H1 (cell line): ENCODE results near the gene SVIL. TPM values are rescaled to one million over a fixed set of nuclear protein-coding genes. Genes with fewer than 3 reads are reported as not detected.

Experiments
- GTF2F1 ChIP-seq: IDR thresholded peaks from 2 replicates; pipeline ENCODE4 v1.6.1; 2012; ENCODE audit warnings: low read depth, low read length, improper control_type of control experiment, borderline replicate concordance
- NANOG ChIP-seq: IDR thresholded peaks from 2 replicates; pipeline ENCODE4 v1.6.1; 2011; ENCODE audit warnings: low read length, low read depth, mild to moderate bottlenecking, inconsistent platforms; ENCODE audit not compliant: insufficient read depth, poor library complexity, severe bottlenecking
- TAF7 ChIP-seq: optimal IDR thresholded peaks from 2 replicates; pipeline ENCODE3; 2011; ENCODE audit warnings: low read depth, mild to moderate bottlenecking, inconsistent platforms, low read length, moderate library complexity, borderline replicate concordance
- polyA plus RNA-seq, 7 experiments: library from polyadenylated mRNA; depleted of rRNA in 3 of 7; stranded (reverse) in 5 of 7; unstranded in 2 of 7; fragments of >200 nt in 5 of 7; fragments of 200-250 nt in 2 of 7; gene quantifications; 1 replicate in 5 of 7; 2 replicates in 1 of 7; 4 replicates in 1 of 7; pipeline versions ENCODE4 v1.2.1 to v1.2.3, GENCODE V29; 2011 to 2013; ENCODE audit warnings: missing spikeins in 2 of 7, mixed read lengths in 2 of 7
- total RNA-seq: library from RNA; stranded (reverse); fragmentation: NEBNext Ultra II Directional; extraction: Animal tissue kit (Norgen Biotek cat#: 25700); gene quantifications from 2 replicates; pipeline ENCODE4 v1.2.1, GENCODE V29; 2021

Gene SVIL
- total and polyA plus RNA-seq, 2 of the 8 experiments (the other 6 are each of a cell fraction or from before 2014, with no cell fraction given), result 4.7 to 15.4 TPM

- TF ChIP-seq TAF7, result no peak
- TF ChIP-seq NANOG, result no peak
- no peak for TF ChIP-seq GTF2F1
Observed at GRCh38 chr10:29663718-29664117, 28.9 kb upstream of the SVIL start (continued).
